Peyer's patch (tissue), 4 donors: ENCODE results near the gene ACOX1. TPM values are rescaled to one million over a fixed set of nuclear protein-coding genes. Genes with fewer than 3 reads are reported as not detected.
A peak's percentile ranks its signal among the peaks of the same experiment; 100 is the strongest.

Experiments
- DNase-seq, 3 donors: peaks; one replicate each; pipeline ENCODE4 v3.0.0-alpha.2; 2017 to 2019
- H3K27ac ChIP-seq, 4 donors: fragments of 200-600 bp; sonication (generic); one replicate each; pipeline ENCODE4 v1.5.1; 2016 to 2019
- H3K27me3 ChIP-seq, 2 donors: fragments of 200-600 bp; sonication (generic); one replicate each; pipeline ENCODE4 v1.5.1; 2019
- H3K36me3 ChIP-seq, 3 donors: fragments of 200-600 bp; sonication (generic); one replicate each; pipeline ENCODE4 v1.5.1; 2016 to 2019
- H3K4me1 ChIP-seq, 4 donors: fragments of 200-600 bp; sonication (generic); one replicate each; pipeline ENCODE4 v1.5.1; 2016 to 2019
- H3K4me3 ChIP-seq, 4 donors: fragments of 200-600 bp; sonication (generic); 1 replicate in 3 of 4; 2 replicates in 1 of 4; pipeline ENCODE4 v1.5.1; 2016 to 2019; ENCODE audit warnings: mild to moderate bottlenecking in 1 of 4
- H3K9me3 ChIP-seq, 4 donors: fragments of 200-600 bp; sonication (generic); one replicate each; pipeline ENCODE4 v1.5.1; 2016 to 2019; ENCODE audit warnings: mild to moderate bottlenecking in 1 of 4
- CTCF ChIP-seq, 6 experiments: fragments of 450-650 bp in 4 of 6; fragments of 200-600 bp in 2 of 6; sonication (generic) in 1 of 6; IDR thresholded peaks; one replicate each; pipeline ENCODE4 v1.5.1; 2017 to 2019; ENCODE audit warnings: antibody characterized with exemption in 6 of 6, mild to moderate bottlenecking in 3 of 6, moderate library complexity in 1 of 6
- POLR2A ChIP-seq, 2 donors: fragments of 450-650 bp; IDR thresholded peaks; one replicate each; pipeline ENCODE4 v1.5.1; 2017; ENCODE audit warnings: antibody characterized with exemption in 2 of 2, mild to moderate bottlenecking in 2 of 2, moderate library complexity in 2 of 2
- total RNA-seq, 4 donors: library from RNA; depleted of rRNA; stranded (reverse); fragments of >200 nt; gene quantifications; one replicate each; pipeline ENCODE4 v1.1.0, GENCODE V29; 2016

ACOX1 gene
- total RNA-seq, 4 donors from 2014 or later: 26.4 to 268 (median 193) TPM

DNA sequence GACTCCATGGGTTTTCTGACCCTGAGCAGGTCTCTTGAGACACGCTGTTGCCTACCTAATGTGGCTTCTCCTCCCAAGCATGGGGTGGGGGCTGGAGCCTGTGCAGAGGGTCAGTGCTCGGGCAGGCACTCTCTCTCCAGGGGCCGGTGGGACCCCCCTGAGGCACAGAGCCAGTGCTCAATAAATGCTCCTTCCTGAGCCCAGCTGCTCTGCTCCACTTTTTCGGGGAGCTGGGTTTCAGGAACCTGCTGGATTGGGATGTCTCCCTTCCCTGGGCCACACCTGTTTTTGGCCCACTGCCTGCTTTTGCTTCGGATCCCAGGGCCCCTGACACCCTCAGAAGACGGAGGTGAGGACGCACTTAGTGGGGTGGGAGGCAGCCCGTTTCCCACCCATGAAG is 80.9 kb downstream of the ACOX1 start:
- H3K9me3 ChIP-seq: no peaks in the 10 kb centered on the region
- no peaks in the 10 kb centered on the region for H3K27me3 ChIP-seq
- peaks cover 2 to 37% (median 14%) of the 10 kb centered on the region in 4 donors for H3K4me1 ChIP-seq
- DNase-seq: peak in 1 of 3 donors; percentile 37
- H3K27ac ChIP-seq: no peak overlapping the region
- H3K4me3 ChIP-seq: no peak overlapping the region
- TF ChIP-seq POLR2A (IDR thresholded peaks at IDR 0.05): no peak
- TF ChIP-seq CTCF (IDR thresholded peaks at IDR 0.05): no peak
- peaks cover 0 to 53% (median 0%) of the 10 kb centered on the region in 3 donors for H3K36me3 ChIP-seq

DNA sequence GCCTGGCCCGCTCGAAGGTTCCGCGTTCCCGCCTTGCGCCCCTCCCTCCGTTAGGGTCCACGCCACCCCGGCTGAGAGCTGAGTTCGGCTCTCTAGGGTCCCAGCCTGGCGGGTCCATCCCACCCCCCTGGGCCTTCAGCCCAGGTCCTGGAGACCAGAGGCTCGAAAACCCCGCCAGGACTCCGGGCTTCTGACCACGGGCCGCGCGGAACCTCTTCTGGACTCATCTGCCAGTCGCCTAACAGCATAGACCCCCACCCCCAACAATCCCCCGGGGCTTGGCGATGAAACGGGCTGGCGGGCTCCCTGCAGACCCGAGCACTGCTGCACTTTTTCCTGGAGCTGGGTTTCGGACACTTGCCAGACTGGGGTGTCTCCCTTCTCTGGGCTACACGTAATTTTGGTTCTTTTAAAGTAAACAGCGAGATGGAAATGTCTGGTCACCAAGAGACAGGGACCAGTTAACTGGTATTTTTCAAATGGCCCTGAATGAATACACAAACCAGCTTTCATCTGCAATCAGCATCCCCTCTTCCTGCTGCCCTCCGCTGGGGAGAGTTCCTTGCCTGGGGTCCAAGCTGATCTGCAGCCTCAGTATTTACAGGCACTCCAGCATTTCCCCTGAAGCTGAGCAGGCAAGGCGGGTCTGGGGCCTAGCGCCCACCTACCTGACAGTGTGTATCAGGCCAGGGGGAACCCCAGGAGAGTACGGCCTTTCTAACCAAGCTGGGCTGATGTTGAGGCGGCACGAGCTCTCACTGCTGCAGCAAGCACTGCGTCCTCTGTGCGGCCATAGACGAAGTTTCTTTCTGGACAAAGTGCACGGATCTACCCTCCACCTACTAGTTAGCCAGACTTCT is 81.6 kb downstream of the ACOX1 start:
- peak overlapping the region; percentile 85 to 98 (median 92) for H3K27ac ChIP-seq
- no peaks in the 10 kb centered on the region for H3K27me3 ChIP-seq
- TF ChIP-seq CTCF (IDR thresholded peaks at IDR 0.05) (no peak), POLR2A (IDR thresholded peaks at IDR 0.05) (no peak)
- no peaks in the 10 kb centered on the region for H3K9me3 ChIP-seq
- peaks cover 0 to 46% (median 0%) of the 10 kb centered on the region in 3 donors for H3K36me3 ChIP-seq
- H3K4me1 ChIP-seq: peaks cover 2 to 37% (median 14%) of the 10 kb centered on the region in 4 donors
- H3K4me3 ChIP-seq: peak overlapping the region; percentile 79 to 91 (median 82)
- peak in 2 of 3 donors; percentile 42 to 60 for DNase-seq

- no peaks in the 10 kb centered on the region for H3K27me3 ChIP-seq
- peak within 1 kb of the TSS; percentile 79 to 91 (median 82) for H3K4me3 ChIP-seq
- peak; percentile 74 to 94 (median 92) for DNase-seq
- H3K36me3 ChIP-seq: peaks cover 0 to 46% (median 0%) of the 10 kb centered on the region in 3 donors
- H3K27ac ChIP-seq: peak within 1 kb of the TSS; percentile 85 to 98 (median 92)
- H3K4me1 ChIP-seq: peaks cover 2 to 37% (median 14%) of the 10 kb centered on the region in 4 donors
- H3K9me3 ChIP-seq: no peaks in the 10 kb centered on the region
- TF ChIP-seq CTCF (IDR thresholded peaks at IDR 0.05) (peak in 5 of 6 experiments; percentile 32 to 64 (median 46)), POLR2A (IDR thresholded peaks at IDR 0.05) (peak; percentile 62 to 67)
Observed at GRCh38 chr17:75896415-75897159, 82.4 kb downstream of the ACOX1 start, which contains the start of gene TRIM65. TSS of gene TRIM65 (minus strand) at chr17:75896951. CDS start at chr17:75896937, 14 bp downstream.

DNA sequence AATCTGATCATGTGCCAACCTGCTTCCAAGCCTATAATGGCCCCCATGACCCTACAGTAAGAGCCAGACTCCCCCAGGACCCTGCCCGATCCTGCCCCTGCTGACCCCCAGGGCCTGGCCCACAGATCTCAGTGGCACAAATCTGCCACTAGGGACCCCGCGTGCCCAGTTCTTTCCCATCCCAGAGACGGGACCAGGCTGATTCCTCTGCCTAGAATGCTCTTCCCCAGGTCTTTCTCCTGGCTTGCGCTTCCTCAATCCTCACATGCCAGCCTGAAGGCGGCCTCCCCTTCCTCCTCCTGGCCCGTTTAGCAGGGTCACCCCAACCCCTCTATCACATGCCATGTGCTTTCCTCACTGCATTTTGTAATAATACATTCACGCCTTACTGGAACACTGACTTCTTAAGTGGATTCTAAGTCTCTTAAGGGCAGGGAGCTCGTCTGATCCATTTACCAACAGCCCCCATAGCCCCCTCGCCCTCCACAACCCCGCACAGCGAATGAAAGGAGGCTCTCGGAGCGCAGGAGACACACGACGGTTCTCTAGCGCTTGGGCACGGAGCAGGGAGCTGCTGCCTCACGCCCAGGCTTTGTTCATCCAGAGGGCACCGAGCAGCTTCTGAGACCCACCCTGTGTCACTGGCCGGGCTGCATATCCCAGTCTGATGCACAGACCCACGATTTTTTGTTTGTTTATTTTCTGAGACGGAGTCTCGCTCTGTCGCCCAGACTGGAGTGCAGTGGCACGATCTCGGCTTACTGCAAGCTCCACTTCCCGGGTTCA is 83.4 kb downstream of the ACOX1 start:
- DNase-seq: peak in 1 of 3 donors; percentile 61
- Histone ChIP-seq H3K4me3 (peak overlapping the region; percentile 79 to 91 (median 82)), H3K4me1 (peaks cover 2 to 37% (median 14%) of the 10 kb centered on the region in 4 donors), H3K27me3 (no peaks in the 10 kb centered on the region), H3K27ac (peak overlapping the region; percentile 85 to 98 (median 92)), H3K9me3 (no peaks in the 10 kb centered on the region), H3K36me3 (peaks cover 0 to 46% (median 0%) of the 10 kb centered on the region in 3 donors)
- TF ChIP-seq POLR2A (IDR thresholded peaks at IDR 0.05) (no peak), CTCF (IDR thresholded peaks at IDR 0.05) (peak in 3 of 6 experiments; percentile 6 to 18 (median 15))
